DMS153 treated with DMSO at 0.1 percent for 48 hours (cell line): ENCODE data around the gene EIF1AX.
"Not testable (repeated sequence)": the region's sequence is repeated elsewhere in the genome, so short reads cannot be mapped to it uniquely, and the experiment has no call there.

Experiments
- DNase-seq: peaks from one replicate; lab custom pipeline; 2025; ENCODE audit not compliant: unreplicated experiment; lab: John Stamatoyannopoulos, UW

EIF1AX gene

DNA sequence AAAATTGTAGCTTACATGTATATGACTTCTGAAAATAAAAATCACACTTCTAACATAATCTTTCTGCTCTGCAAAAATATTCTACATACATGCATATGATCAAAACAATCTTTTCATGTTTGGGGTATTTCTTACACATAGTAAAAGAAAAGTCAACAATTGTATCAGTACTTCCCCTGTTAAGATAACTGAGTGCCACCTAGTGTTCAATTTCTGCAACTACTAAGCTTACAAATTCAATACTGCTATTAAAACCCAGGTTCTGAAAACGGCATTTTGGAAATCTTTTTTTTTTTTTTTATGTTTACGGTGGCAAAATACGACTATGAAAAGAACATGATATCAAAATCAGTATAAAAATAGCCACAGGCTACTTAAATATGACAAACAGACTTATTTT, 14.2 kb downstream of the EIF1AX start:
- DNase-seq = not testable (repeated sequence)

DNA sequence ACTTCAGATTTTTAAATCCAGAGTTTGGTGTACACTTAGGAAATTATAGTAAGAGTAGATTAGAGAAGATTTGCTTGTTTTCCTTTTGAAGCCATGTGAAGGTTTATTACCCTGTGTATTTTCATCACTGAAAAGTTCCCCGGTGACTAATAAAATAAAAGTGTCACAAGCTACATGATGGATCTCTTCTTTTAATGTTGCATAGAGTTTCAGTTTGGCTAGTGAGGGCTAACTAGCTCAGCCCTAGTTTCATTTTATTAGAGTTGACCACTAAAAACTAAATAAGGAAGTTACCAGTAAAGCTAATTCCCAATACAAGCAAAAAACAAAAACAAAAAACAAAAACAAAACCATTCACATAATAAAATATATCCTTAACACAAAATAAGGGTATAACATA, 14.8 kb downstream of the EIF1AX start:
- not testable (repeated sequence) for DNase-seq

DNA sequence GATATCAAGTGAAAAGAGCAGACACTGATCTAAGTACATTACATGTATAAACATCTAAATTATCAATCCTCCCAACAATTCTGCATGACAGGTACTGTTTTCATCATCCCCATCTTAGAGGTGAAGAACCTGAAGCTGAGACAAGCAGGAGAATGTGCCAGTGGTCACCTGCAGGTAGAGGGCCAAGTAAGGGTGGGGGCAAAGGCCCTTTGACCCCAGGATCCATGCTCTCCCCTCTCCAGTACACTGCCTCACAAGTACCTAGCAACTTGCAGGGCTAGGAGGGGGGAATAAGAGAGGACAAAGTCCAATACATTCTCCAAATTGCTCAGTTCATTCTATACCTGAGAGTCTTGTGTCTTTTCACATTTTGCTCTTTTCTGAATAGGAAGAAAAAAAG, 16.7 kb downstream of the EIF1AX start:
- DNase-seq = no peak

DNA sequence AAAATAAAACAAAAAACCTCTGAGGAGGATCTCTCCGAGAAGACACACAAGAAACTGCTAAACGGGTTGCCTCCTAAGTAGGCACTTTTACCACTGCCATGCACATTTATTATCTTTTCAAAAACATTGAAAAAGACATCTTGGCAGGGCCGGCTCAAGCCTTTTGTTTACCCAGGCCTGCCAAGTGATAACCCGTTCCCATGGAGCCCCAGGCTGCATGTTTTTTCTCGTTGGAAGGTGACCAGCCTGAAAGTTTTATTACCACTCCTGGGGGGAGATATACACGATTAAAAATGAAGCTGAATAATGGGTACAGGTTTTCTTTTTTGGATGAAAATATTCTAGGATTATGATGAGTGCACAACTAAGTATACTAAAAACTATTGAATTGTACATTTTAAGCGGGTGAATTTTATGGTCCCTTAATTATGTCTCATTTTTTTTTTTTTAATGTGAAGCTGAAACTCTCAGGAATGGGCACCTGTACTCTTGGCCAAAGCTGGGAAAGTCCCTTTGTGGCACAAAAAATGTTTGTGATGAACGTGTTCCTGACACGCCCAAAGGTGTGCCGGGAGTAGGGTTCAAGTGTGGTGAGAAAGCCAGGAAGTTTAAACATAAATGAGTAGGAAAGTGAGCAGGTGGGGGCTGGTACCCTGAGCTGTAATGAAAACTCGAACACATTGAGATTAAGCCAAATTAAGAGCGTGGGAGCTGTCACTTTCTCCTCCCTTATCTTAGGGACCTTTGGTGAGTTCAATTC, 23.4 kb downstream of the EIF1AX start:
- DNase-seq = no peak

DNA sequence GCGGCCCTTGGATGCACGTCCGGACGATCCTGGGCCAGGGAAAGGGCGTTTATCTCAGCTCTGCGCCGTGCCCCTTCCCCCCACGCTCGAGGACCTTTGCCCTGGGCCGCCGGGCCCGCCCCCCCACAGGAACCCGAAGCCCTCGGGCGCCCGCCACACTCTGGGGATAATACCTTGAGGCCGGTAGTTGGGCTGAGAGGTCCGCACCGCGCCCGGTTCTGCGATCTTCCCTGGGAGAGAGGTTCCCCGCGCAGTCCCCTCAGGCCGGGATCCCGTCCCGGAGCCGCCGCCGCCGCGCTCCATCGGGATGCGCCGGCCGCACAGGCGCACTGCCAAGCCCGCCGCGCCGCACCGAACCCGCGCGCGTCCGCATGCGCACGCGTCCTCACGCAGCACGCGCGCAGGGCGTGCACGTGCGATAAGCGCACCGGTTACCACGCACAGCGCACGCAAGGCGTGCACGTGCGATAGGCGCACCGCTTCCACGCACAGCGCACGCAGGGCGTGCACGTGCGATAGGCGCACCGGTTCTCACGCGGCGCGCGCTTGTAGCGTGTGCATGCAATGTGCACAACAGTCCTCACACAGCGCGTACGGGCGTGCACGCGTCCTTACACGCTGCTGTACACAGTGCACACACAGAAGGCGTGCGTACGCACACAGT, 24.9 kb downstream of the EIF1AX start, which contains the start of gene MAP7D2:
Gene MAP7D2 (minus strand): TSS at position 331 of the 664 bp plus-strand sequence. CDS start 28 bp downstream, at position 303.
- DNase-seq = no peak

DNA sequence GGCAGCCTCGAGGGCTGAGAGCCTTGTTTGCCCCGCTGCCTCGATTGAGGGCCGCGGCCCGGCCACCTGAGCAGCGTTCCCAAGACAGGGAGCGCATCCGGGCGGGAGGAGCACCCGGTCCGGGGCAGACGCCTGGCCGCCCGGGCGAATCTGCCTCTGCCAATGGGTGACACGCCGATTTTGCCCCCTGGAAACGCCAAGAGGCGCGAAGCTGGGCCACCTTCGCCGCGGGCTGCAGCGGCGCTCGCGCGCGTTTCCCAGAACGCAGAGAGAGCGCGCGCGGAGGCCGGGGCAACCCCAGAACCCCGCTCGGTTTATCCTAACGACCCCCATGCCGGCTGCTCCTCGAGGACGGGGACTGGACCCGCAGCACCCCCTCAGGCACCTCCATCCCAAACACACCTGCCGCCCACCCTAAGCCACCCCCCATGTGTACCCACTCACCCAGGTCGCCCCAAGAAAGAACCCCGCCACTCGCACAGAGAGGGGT, 25.5 kb downstream of the EIF1AX start:
- DNase-seq = no peak

DNA sequence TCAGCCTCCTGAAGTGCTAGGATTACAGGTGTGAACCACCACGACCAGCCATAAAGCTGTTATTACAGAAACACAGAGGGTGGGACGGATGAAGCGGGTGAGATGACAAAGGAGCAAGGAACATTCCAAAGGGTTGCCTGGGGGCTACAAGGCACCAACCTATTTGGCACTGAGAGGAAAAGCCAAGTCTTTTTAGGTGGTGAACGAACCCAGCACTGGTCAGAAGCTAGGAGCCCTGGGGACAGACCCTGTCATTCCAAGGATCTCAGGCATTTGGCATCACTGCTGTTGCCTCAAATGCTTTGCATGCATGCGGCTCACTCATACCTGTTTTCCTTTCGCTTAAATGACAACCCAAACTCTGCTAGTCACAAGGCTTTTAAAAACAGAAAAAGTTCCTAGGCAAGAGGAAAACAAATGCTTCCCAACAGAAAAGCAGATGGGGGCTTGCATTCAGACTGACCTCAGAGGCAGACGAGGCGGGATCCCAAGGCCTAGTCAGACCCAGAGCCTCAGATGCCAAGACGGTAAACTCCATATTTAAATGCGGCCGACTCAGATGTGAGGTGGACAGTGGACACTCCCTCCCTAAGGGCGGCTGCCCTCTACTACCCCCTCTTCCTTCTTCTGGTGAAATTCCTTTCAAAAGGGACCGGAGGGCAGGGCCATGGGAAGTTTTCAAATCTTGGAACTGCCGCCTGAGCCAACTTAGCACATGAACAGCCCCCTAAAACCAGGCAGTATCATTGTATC, 29.4 kb downstream of the EIF1AX start:
- no peak for DNase-seq

DNA sequence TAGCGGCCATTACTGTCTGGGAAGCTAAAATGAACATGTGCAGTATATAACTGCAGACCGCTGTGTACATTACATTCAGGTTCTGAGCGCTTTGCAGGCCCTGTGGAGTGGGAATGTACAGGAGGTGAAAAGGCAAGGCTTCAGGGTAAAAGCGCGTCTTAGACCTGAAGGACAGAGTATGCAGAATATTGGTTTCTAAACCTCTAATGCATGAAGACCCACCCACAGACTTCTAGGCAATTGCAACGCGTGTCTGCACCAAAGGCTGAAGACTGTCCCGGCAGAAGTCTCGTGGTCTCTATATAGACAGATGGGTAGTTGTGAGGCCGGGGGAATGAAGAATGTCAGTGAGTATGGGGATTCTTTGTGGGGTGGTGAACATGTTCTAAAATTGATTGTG, 30.4 kb downstream of the EIF1AX start:
- DNase-seq = no peak

DNA sequence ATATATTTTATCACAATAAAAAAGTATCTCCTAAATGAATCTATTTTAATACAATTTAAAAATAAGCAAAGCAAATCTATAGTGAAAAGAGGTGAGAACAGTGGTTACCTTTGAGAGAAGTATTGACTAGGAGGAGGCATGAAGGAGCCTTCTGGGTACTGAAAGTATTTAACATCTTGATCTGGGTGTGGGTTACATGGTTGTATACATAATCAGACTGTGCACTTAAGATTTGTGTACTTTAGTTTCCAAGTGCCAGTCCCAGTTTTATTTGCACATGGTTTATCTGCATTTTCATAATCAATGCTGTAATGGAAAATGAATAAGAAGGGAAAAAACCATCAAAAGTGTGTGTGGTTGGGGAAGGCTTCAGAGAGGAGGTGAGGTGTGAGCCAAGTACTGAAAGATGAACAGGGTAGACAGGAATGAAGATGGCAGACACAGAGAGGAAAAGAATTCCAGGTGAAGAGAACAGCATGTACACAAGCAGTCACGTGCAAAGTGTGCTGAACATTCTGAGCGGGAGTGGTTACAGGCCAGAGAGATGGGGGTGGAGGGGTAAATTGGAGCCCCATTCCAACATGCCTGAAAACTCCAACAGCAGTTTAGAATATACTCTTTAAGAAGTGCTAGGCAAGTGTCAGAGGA, 39.6 kb downstream of the EIF1AX start:
- no peak for DNase-seq

DNA sequence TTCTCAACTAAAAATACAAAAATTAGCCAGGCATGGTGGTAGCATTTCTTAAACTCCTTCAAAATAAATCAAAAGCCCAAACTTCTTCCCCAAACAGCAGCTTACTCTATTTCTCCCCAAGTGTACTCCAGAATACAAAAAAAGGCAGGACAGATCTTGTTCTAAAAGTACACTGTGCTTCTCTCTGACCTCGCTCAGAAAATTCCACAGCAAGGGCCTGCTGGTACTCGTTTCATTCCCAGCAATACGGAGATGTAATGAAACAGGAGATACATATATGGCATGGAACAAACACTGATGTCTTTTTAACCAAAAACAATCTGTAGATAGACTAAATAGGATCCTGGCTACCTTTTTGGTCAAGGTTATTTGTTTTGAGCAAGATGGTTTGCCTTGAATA, 50.1 kb downstream of the EIF1AX start:
- no peak for DNase-seq

DNA sequence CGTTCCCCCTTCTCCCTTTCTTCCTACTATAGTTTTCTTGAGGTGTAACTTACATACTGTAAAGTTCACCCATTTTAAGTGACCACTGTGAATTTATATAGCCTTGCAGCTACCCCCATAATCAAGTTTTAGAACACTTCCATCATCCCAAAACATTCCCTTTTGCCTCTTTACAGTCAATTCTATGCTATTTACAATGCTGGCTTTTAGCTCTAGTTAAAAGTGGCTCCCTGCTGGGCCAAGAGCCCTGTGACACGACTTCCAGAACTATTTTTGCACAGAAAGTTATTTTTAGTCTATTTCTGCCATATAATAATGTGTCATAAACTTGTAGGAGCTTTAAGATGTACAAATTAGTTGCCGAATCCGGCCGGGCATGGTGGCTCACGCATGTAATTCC, 51.8 kb downstream of the EIF1AX start:
- DNase-seq = no peak

DNA sequence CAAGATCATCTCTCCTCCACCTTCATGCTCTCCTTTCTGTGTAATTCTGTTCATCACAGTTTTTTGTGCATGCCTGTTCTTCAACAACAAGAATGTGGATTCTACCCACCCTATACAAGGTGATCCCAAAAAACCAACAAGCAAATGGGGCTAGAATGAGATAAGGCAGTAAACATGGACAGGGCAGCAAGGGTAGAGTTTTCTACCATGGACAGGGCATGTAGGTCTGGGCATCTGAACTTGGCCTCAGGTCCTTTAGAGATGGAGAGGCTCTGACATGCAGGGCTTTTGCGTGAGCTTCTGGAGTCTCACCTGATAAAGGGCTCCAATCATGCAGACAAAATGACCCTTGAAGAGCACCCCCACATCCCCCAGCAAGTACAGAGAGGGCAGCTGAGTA, 61.4 kb downstream of the EIF1AX start:
- no peak for DNase-seq
